GM21528 (cell line): Measurements from ENCODE around the gene HADHA.
"Not testable (repeated sequence)": the region's sequence is repeated elsewhere in the genome, so short reads cannot be mapped to it uniquely, and the experiment has no call there.

Source experiments
- ATAC-seq: cut with Tn5 transposase; IDR thresholded peaks from one replicate; pipeline ENCODE4 v1.9.1; 2021; ENCODE audit warnings: mild to moderate bottlenecking, moderate library complexity; ENCODE audit not compliant: unreplicated experiment, low FRiP score

The HADHA gene

GRCh38 chr2:26244309-26245230, at the start of gene HADHA, which contains the start of gene HADHB:
TSS of gene HADHA (minus strand) at chr2:26244632. CDS start at chr2:26244596, 36 bp downstream.
TSS of gene HADHB (plus strand) at chr2:26244939. CDS start at chr2:26254255, 9,316 bp downstream.
- ATAC-seq, result peak; percentile 70

- no peak for ATAC-seq
Measured at GRCh38 chr2:26292646-26293045, 48.2 kb upstream of the HADHA start.

- no peak for ATAC-seq
Measured at GRCh38 chr2:26290001-26290400, 45.6 kb upstream of the HADHA start.

- ATAC-seq, result no peak
Measured at GRCh38 chr2:26285931-26286330, 41.5 kb upstream of the HADHA start.

GRCh38 chr2:26284132-26284531, 39.7 kb upstream of the HADHA start:
- ATAC-seq, result no peak

- no peak for ATAC-seq
Measured at GRCh38 chr2:26283606-26284005, 39.2 kb upstream of the HADHA start.

- no peak for ATAC-seq
Measured at GRCh38 chr2:26281226-26281625, 36.8 kb upstream of the HADHA start.

- no peak for ATAC-seq
Measured at GRCh38 chr2:26279886-26280285, 35.5 kb upstream of the HADHA start.

- no peak for ATAC-seq
Measured at GRCh38 chr2:26276484-26277227, 32.2 kb upstream of the HADHA start.

- ATAC-seq, result no peak
Measured at GRCh38 chr2:26274058-26274613, 29.7 kb upstream of the HADHA start.

- no peak for ATAC-seq
Measured at GRCh38 chr2:26273501-26273900, 29.1 kb upstream of the HADHA start.

GRCh38 chr2:26270373-26270772, 25.9 kb upstream of the HADHA start:
- no peak for ATAC-seq

GRCh38 chr2:26269571-26270158, 25.2 kb upstream of the HADHA start:
- no peak for ATAC-seq

- ATAC-seq, result not testable (repeated sequence)
Measured at GRCh38 chr2:26268670-26269385, 24.4 kb upstream of the HADHA start.

- ATAC-seq, result no peak
Measured at GRCh38 chr2:26268213-26268612, 23.8 kb upstream of the HADHA start.

GRCh38 chr2:26258836-26259235, 14.4 kb upstream of the HADHA start:
- not testable (repeated sequence) for ATAC-seq

- no peak for ATAC-seq
Measured at GRCh38 chr2:26255759-26256384, 11.4 kb upstream of the HADHA start.

- ATAC-seq, result no peak
Measured at GRCh38 chr2:26251893-26252292, 7.5 kb upstream of the HADHA start.

GRCh38 chr2:26249625-26250024, 5.2 kb upstream of the HADHA start:
- no peak for ATAC-seq

- ATAC-seq, result no peak
Measured at GRCh38 chr2:26246818-26247217, 2.4 kb upstream of the HADHA start.
